GM12873 (cell line): Measurements from ENCODE around the gene ACTN4.
A peak's percentile ranks its signal among the peaks of the same experiment; 100 is the strongest.

Source experiments
- TF ChIP-seq, protein P1 (sequence below): IDR thresholded peaks from 2 replicates; pipeline ENCODE4 v1.5.1; 2012; ENCODE audit warnings: low read depth, mild to moderate bottlenecking, moderate library complexity, low read length, control low read depth; ENCODE audit not compliant: insufficient read depth; ENCODE audit errors: missing control alignments

ACTN4 gene

DNA sequence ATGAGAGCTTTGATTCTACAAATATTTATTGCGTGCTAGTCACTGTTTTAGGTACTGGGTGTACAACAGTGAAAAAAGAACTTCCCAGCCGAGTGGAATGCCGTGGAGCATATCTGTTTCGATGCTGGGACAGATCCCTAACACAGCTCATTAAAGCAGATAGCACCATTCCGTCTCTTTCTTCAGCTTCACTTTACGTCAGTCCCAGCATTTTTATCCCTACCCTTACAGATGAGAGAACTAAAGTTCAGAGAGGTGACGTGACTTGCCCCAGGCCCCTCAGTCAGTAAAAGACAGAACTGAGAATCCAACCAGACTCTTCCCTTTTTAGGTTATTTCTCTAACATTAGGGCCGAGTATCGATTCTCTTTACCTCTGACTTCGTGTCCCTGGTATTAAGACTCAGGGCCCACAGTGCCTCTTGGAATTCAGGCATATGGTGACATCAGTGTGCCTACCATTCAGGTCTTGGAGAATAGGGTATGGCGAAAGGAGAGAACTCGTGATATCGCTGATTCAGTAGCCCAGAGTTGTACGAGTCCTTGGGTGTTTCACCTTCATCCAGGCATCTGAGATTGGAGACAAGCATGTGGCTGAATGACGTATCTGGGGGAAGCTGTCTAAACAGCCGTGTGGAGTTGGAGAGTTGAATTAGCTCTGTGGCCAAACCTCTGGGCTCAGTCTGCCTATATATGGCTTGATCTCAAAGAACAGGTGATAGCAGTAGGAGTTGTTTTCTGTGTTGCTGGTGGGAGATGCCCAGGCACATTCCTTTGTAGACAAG lies 27.1 kb downstream of the ACTN4 start:
- TF ChIP-seq, protein P1, sequence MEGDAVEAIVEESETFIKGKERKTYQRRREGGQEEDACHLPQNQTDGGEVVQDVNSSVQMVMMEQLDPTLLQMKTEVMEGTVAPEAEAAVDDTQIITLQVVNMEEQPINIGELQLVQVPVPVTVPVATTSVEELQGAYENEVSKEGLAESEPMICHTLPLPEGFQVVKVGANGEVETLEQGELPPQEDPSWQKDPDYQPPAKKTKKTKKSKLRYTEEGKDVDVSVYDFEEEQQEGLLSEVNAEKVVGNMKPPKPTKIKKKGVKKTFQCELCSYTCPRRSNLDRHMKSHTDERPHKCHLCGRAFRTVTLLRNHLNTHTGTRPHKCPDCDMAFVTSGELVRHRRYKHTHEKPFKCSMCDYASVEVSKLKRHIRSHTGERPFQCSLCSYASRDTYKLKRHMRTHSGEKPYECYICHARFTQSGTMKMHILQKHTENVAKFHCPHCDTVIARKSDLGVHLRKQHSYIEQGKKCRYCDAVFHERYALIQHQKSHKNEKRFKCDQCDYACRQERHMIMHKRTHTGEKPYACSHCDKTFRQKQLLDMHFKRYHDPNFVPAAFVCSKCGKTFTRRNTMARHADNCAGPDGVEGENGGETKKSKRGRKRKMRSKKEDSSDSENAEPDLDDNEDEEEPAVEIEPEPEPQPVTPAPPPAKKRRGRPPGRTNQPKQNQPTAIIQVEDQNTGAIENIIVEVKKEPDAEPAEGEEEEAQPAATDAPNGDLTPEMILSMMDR = no peak

DNA sequence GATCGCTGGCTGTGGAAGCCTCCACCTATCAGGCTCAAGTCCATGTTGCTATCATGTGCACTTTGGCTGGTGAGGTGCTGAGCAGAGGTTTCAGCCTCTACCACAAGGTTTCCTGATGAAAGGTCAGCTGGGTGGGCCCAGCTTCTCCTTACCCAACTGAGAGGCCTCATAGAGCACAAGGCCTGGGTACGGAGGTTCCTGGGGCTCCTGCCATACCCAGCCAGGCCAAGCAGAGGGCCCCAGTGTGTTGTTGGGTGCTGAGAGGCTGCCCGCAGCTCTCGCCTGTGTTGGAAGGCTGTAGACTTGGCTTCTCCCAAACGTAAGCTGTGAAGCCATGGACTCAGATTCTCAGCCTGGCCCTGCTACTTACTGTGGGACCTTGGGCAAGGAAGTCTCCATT lies 28.2 kb downstream of the ACTN4 start:
- TF ChIP-seq, protein P1 = peak; percentile 31

DNA sequence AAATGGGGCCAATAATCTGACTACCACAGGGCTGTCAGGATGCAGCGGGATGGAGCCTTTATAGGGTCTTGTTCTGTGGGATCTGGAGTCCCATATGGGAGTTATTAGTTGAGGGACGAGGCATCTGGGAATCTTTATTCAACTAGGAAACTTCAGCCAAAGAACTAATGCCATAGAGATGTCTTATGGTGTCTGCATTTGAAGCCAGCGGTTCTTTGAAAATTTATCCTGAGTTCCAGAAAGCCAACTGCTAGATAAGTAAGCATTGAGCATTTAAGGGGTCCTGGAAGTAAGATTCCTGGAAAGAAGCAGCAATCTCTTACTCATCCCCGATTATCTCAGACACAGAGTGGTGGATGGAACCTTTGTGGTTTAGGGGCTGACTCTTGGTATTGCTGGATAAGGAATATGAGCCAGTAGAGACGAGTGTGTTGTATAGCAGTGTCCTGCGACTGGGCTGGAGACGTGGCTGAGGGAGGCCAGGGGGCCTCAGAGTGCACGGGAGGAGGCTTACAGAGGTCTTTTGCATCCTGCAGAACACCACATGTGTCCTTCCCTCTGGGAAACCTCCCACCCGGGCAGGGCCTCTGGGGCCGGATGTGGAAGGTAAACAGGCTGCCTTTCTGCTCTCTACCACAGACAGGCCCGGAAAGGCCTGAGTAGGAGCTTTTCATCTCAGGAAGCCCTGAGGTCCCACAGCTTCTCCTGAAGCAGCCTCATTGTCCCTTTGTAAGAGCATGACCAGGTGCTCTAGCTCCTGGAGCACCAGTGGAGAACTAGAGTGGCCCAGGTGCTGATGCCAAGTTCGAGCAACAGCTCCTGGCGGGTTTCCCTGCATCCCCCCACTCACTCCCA lies 28.8 kb downstream of the ACTN4 start:
- TF ChIP-seq, protein P1 = no peak

DNA sequence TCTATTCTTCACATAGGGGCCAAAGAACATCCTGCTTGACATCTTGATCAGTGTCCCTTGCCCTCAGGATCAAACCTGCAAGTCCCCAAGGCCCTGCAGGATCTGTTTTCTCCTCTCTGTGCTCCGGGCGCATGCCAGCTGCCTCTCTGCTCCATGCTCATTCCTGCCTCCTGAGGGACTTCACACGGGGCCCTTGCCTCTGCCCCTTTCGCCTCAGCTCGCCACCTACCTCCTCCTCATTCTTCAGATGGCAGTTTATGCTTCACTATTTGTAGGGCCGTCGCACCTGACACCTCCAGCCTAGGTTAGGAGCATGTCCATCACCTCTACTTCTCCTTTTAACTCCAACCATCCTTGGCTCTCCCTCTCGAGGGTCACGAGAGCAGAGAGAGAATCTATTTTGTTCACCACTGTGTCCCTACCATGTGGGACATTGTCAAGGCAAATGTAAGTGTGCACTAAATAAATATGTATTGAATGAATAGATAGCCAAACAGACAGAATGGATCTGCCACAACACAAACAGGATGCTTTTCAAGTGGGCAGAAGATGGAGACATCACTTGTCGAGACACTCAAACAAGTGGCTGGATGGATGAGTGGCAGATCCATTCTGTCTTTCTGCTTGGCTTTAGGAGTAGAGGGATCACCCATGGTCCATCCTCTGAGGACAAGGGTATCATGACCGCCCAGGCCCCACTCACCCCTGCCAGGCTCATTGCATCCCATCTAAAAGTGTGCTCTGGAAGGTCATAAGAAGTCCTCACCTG lies 29.6 kb downstream of the ACTN4 start:
- TF ChIP-seq, protein P1 = no peak

DNA sequence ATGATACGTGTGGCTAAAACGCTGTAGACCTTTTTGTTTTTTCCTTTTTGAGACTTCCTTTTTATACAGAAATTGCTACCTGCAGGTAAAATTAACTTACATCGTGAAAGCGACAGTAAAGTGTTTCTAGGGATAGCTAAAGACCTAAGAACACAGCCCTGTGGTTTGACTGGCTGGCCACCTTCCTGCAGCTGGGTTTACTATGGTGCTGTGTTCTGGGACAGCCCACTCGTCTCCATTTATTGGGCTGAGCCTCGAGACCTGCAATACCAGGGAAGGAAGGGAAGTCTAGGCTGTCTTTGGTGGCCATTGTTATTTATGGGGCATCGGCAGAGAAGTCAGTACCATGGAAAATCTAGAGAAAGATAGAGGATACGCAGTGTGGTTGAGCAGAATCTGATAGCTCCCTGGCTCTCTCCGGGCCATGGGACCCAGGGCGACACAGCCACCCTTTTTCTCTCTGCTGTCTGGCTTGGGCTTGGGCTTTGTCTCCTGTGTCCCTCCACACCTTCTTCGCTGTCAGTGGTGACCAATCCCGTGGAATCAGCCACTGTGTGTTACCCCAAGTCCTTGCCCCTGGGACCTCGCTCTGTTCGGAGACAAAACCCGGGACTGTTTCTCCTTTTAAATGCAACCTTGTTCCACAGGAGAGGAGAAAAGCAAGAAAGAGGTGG lies 30.9 kb downstream of the ACTN4 start:
- TF ChIP-seq, protein P1 = no peak

DNA sequence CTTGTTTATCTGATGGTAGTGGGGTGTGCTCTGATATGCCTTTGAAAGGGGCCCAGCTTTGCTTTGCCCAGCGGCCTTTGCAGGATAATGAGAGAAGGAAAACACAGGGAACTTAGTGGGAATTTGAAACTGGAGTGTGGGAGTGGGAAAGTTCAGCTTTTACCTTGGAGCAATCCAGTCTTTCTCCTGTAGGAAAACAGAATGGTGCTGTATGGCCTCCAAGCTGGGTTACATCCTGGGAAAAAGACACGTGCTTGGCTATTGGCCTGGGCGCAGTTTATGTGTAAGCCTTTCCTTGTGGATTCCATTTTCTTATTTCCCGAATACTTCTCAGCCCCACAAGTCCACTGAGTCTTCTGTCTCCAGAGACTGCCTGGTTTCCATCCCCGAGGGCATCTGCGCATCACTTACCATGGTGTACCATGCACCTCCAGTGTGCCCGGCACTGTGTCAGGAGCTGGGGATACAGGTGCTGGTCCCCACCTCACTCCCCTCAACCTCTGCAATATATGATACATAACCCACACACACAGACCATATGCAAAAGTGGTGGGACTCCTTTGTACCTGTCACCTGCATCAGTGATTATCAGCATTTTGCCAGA lies 31.5 kb downstream of the ACTN4 start:
- TF ChIP-seq, protein P1 = no peak
